ENCODE results near the gene GPER1. TPM values are rescaled to one million over a fixed set of nuclear protein-coding genes. Genes with fewer than 3 reads are reported as not detected.

Gene GPER1
- polyA plus RNA-seq, 4 donors: 5.9 to 8.1 (median 6.4) TPM

GRCh38 chr7:1086588-1087464 is 1.1 kb upstream of the GPER1 start:
- DNase-seq (ENCODE audit: low read depth in 4 of 4, low spot score in 3 of 4): peak in 2 of 4 donors; percentile 58 to 60

GRCh38 chr7:1087465-1087814 is 473 bp upstream of the GPER1 start:
- DNase-seq (ENCODE audit: low read depth in 4 of 4, low spot score in 3 of 4): no peak

- DNase-seq (ENCODE audit: low read depth in 4 of 4, low spot score in 3 of 4): no peak
Observed at GRCh38 chr7:1090236-1090635, 2.3 kb downstream of the GPER1 start.

GRCh38 chr7:1090686-1091643 is 3.1 kb downstream of the GPER1 start:
- DNase-seq (ENCODE audit: low read depth in 4 of 4, low spot score in 3 of 4): no peak

- DNase-seq (ENCODE audit: low read depth in 4 of 4, low spot score in 3 of 4): no peak
Observed at GRCh38 chr7:1091644-1092027, 3.7 kb downstream of the GPER1 start.

GRCh38 chr7:1092161-1092632 is 4.3 kb downstream of the GPER1 start:
- no peak for DNase-seq (ENCODE audit: low read depth in 4 of 4, low spot score in 3 of 4)

- no peak for DNase-seq (ENCODE audit: low read depth in 4 of 4, low spot score in 3 of 4)
Observed at GRCh38 chr7:1092806-1093501, 5.0 kb downstream of the GPER1 start.

GRCh38 chr7:1093502-1093843 is 5.6 kb downstream of the GPER1 start:
- DNase-seq (ENCODE audit: low read depth in 4 of 4, low spot score in 3 of 4): no peak

- no peak for DNase-seq (ENCODE audit: low read depth in 4 of 4, low spot score in 3 of 4)
Observed at GRCh38 chr7:1093916-1094508, 6.1 kb downstream of the GPER1 start.

GRCh38 chr7:1094870-1095269 is 7.0 kb downstream of the GPER1 start:
- DNase-seq (ENCODE audit: low read depth in 4 of 4, low spot score in 3 of 4): no peak

GRCh38 chr7:1095621-1096155 is 7.8 kb downstream of the GPER1 start:
- DNase-seq (ENCODE audit: low read depth in 4 of 4, low spot score in 3 of 4): no peak

GRCh38 chr7:1096156-1097119 is 8.5 kb downstream of the GPER1 start:
- no peak for DNase-seq (ENCODE audit: low read depth in 4 of 4, low spot score in 3 of 4)

- no peak for DNase-seq (ENCODE audit: low read depth in 4 of 4, low spot score in 3 of 4)
Observed at GRCh38 chr7:1097120-1097504, 9.2 kb downstream of the GPER1 start.

GRCh38 chr7:1098243-1099153 is 10.6 kb downstream of the GPER1 start:
- no peak for DNase-seq (ENCODE audit: low read depth in 4 of 4, low spot score in 3 of 4)

- no peak for DNase-seq (ENCODE audit: low read depth in 4 of 4, low spot score in 3 of 4)
Observed at GRCh38 chr7:1099154-1099542, 11.2 kb downstream of the GPER1 start.

- no peak for DNase-seq (ENCODE audit: low read depth in 4 of 4, low spot score in 3 of 4)
Observed at GRCh38 chr7:1099637-1100036, 11.7 kb downstream of the GPER1 start.

GRCh38 chr7:1100386-1100785 is 12.5 kb downstream of the GPER1 start:
- no peak for DNase-seq (ENCODE audit: low read depth in 4 of 4, low spot score in 3 of 4)
